Measurements from ENCODE around the gene TRRAP. TPM values are rescaled to one million over a fixed set of nuclear protein-coding genes. Genes with fewer than 3 reads are reported as not detected.

TRRAP gene
- total RNA-seq, 3 donors from 2014 or later: 36.2 to 47.8 (median 44.5) TPM

DNA sequence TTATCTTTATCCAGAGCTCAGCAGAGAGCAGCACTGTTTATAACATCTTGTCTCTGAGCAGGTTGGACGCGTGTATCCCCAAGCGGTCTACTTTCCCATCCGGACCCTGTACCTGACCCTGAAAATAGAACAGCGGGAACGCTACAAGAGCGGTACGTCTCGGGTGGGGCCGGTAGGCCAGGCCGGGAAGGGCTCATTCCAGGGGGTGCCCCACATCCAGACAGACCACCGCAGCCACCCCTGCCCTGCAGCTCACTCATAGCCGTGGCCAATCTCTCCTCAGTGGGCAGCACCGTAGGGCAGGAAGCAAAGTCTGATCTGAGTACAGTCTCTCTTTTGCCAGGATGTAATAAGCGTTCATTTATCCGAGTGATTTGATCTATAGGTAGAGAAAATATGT lies 113.7 kb downstream of the TRRAP start:
- H3K9me3 ChIP-seq: no peaks in the 10 kb centered on the region
- peaks cover 14% of the 10 kb centered on the region for H3K36me3 ChIP-seq (ENCODE audit: low read depth)
- H3K4me3 ChIP-seq: no peak overlapping the region
- ATAC-seq: no peak
- intact Hi-C loops (cut with DNase I, micrococcal nuclease): no loop called here
- no peaks in the 10 kb centered on the region for H3K4me1 ChIP-seq (ENCODE audit: low read depth)
- DNase-seq: no peak
- TF ChIP-seq, protein P1, sequence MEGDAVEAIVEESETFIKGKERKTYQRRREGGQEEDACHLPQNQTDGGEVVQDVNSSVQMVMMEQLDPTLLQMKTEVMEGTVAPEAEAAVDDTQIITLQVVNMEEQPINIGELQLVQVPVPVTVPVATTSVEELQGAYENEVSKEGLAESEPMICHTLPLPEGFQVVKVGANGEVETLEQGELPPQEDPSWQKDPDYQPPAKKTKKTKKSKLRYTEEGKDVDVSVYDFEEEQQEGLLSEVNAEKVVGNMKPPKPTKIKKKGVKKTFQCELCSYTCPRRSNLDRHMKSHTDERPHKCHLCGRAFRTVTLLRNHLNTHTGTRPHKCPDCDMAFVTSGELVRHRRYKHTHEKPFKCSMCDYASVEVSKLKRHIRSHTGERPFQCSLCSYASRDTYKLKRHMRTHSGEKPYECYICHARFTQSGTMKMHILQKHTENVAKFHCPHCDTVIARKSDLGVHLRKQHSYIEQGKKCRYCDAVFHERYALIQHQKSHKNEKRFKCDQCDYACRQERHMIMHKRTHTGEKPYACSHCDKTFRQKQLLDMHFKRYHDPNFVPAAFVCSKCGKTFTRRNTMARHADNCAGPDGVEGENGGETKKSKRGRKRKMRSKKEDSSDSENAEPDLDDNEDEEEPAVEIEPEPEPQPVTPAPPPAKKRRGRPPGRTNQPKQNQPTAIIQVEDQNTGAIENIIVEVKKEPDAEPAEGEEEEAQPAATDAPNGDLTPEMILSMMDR (IDR thresholded peaks at IDR 0.05): no peak

DNA sequence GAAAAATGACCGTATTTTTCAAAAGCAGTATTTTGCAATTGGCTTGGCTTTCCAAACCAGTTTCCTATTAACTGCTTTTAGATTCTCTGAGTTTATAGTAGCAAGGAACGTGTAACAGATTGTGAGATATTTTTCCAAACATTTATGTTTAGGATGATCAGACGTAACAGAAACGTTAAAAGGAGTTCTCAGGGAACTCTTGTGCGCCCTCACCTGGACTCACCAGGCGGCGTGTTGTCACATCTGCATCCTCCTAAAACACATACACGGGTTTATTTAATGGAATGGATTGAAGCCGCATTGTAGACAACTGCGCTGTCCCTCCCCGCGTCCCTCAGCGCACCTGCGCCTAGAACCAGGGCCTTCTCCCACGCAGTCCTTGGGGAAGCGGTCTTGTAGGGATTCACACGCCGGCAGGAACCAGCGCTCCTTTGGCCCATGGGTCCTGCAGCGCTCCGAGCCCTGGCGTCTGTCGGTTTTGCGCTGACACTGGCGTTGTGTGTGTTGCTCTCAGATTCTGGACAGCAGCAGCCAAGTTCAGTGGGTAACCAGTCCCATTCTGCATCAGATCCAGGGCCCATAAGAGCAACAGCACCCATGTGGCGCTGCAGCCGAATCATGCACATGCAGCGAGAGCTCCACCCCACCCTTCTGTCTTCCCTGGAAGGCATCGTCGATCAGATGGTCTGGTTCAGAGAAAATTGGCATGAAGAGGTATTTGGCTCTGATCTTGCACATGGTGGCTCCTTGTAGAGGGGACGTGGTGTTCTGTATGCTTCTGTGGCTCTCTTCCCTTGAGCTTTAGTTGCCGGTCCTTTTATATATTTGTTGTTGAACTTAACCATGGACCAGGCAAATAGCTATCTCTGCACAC lies 114.9 kb downstream of the TRRAP start:
- no peak overlapping the region for H3K4me3 ChIP-seq
- ATAC-seq (no peak), DNase-seq (no peak)
- no peaks in the 10 kb centered on the region for H3K9me3 ChIP-seq
- intact Hi-C loops (cut with DNase I, micrococcal nuclease): no loop called here
- H3K36me3 ChIP-seq (ENCODE audit: low read depth): peaks cover 14% of the 10 kb centered on the region
- TF ChIP-seq, protein P1 (IDR thresholded peaks at IDR 0.05): no peak
- no peaks in the 10 kb centered on the region for H3K4me1 ChIP-seq (ENCODE audit: low read depth)

DNA sequence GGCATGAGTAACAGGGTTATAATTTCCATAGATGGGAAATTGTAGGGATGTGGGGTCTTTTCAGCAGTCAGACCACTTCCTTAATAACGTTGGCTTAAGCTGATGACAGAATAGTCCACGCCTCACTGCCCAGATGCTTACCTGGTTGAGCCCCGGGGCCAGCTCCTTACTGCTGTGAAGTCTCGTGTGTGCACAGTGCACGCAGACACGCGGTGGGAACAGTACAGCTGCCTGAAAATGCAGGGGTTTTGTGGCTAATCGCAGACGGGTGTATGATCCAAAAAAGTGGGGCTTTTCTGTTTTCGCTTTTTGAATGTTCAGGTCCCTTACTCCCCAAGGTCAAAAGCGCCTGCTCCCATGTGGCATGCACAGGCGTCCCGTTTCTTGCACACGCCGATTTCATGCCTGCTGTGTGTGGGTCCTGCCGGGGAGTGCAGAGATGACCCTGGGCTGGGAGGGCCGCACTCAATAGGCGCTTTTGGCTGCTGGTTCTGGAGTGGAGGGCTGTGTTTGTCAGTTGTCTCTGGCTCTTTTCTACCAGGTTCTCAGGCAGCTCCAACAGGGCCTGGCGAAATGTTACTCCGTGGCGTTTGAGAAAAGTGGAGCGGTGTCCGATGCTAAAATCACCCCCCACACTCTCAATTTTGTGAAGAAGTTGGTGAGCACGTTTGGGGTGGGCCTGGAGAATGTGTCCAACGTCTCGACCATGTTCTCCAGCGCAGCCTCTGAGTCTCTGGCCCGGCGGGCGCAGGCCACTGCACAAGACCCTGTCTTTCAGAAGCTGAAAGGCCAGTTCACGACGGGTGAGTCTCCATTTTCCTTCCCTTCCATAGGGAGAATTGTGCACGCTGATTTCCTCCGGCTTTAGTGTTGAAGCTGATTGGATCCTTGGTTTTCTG lies 116.0 kb downstream of the TRRAP start:
- H3K4me3 ChIP-seq: no peak overlapping the region
- DNase-seq (no peak), ATAC-seq (no peak)
- TF ChIP-seq, protein P1 (IDR thresholded peaks at IDR 0.05): no peak
- H3K4me1 ChIP-seq (ENCODE audit: low read depth): peaks cover 8% of the 10 kb centered on the region
- peaks cover 14% of the 10 kb centered on the region for H3K36me3 ChIP-seq (ENCODE audit: low read depth)
- H3K9me3 ChIP-seq: no peaks in the 10 kb centered on the region
- intact Hi-C loops (cut with DNase I, micrococcal nuclease): no loop called here

DNA sequence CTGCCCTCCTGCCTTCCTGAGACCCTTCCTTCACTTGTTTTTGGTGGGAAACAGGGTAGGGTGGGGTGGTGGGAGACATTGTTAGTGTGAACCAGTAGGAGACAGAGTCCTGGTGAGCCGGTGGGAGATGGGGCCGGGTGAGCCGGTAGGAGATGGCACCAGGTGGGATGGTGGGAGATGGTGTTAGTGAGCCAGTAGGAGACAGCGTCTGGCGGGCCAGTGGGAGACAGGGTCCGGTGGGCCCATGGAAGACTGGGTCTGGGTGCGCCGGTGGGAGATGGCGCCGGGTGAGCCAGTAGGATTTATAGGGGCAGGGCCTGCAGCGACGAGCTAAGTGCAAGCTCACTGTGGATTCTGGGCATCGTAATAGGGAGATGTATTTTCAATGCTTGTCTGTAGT lies 116.8 kb downstream of the TRRAP start:
- Histone ChIP-seq H3K36me3 (ENCODE audit: low read depth) (peaks cover 14% of the 10 kb centered on the region), H3K4me3 (no peak overlapping the region), H3K4me1 (ENCODE audit: low read depth) (peaks cover 8% of the 10 kb centered on the region), H3K9me3 (no peaks in the 10 kb centered on the region)
- TF ChIP-seq, protein P1 (IDR thresholded peaks at IDR 0.05): no peak
- intact Hi-C loops (cut with DNase I, micrococcal nuclease): no loop called here
- no peak for ATAC-seq
- DNase-seq: no peak

DNA sequence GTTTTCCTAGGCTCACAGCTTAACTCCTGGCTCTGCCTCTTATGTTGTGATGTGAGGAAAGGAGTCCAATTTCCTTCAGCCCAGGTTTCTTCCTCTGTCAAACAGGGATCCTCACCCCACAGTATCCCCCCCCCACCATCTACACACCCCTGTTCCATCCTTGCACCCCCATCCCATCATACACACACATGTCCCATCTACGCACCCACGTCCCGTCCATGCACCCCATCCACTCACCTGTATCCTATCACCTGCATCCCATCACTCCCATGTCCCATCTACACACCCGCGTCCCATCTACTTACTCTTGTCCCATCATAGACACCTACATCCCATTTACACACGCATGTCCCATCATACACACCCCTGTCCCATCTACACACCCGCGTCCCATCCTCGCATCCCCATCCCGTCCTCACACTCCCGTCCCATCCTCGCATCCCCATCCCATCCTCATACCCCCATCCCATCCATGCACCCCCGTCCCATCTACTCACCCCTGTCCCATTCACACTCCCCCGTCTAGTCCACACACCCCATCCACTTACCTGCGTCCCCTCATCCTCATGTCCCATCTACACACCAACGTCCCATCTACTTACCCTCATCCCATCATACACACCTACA lies 117.3 kb downstream of the TRRAP start:
- no peak for ATAC-seq
- no peak for DNase-seq
- TF ChIP-seq, protein P1 (IDR thresholded peaks at IDR 0.05): no peak
- Histone ChIP-seq H3K36me3 (ENCODE audit: low read depth) (peaks cover 16% of the 10 kb centered on the region), H3K4me1 (ENCODE audit: low read depth) (peaks cover 8% of the 10 kb centered on the region), H3K9me3 (no peaks in the 10 kb centered on the region), H3K4me3 (no peak overlapping the region)
- intact Hi-C loops (cut with DNase I, micrococcal nuclease): no loop called here
